PFSK-1 (cell line): Measurements from ENCODE around the gene TNS4.

Experiments used
- POLR2AphosphoS5 ChIP-seq: IDR thresholded peaks from 2 replicates; pipeline ENCODE4 v1.6.1; 2012; ENCODE audit warnings: low read depth, mild to moderate bottlenecking, control low read depth, low read length, moderate library complexity
- TAF1 ChIP-seq: IDR thresholded peaks from 2 replicates; pipeline ENCODE4 v1.6.1; 2012; ENCODE audit warnings: low read length, control low read depth, borderline replicate concordance; ENCODE audit not compliant: insufficient read depth

DNA sequence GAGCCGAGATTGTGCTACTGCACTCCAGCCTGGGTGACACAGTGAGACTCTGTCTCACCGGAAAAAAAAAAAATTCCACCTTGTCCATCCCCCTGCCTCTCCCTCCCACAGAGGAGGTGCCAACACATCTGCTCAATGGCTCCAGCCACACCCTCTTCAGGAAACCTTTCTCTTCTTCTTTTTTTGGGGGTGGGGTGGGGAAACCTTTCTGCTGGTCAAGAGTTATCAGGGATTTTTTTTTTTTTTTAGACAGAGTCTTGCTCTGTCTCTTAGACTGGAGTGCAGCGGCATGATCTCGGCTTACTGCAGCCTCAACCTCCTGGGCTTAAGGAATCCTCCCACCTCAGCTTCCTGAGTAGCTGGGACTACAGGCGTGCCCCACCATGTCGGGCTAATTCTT, 18.7 kb downstream of the TNS4 start:
- TF ChIP-seq POLR2AphosphoS5 = no peak
- TF ChIP-seq TAF1 = no peak
